Measurements from ENCODE around the gene FBXO21. TPM values are rescaled to one million over a fixed set of nuclear protein-coding genes. Genes with fewer than 3 reads are reported as not detected.
"Not testable (repeated sequence)": the region's sequence is repeated elsewhere in the genome, so short reads cannot be mapped to it uniquely, and the experiment has no call there.

The FBXO21 gene
- total and polyA plus RNA-seq, 7 donors = 6.9 to 38.8 (median 19.9) TPM

GRCh38 chr12:117193903-117194302 is 3.6 kb upstream of the FBXO21 start:
- DNase-seq (no peak), ATAC-seq (no peak)
- peaks cover 4% of the 10 kb centered on the region for H3K9me3 ChIP-seq
- WGBS, 3 donors = 96 to 99% (median 96%) methylated on average over 3 of the region's 3 CpGs
- intact Hi-C loops (cut with DNase I) = no loop called here
- H3K36me3 ChIP-seq (ENCODE audit: insufficient read depth in 1 of 2, low read depth in 1 of 2) = no peaks in the 10 kb centered on the region
- H3K4me3 ChIP-seq = no peak overlapping the region
- H3K27ac ChIP-seq = no peak overlapping the region
- no peaks in the 10 kb centered on the region for H3K4me1 ChIP-seq
- no peaks in the 10 kb centered on the region for H3K27me3 ChIP-seq (ENCODE audit: insufficient read depth in 3 of 3, low read length in 2 of 3)
- TF ChIP-seq CTCF (IDR thresholded peaks at IDR 0.05) = no peak

- H3K27ac ChIP-seq; H3K4me1 ChIP-seq; H3K27me3 ChIP-seq (ENCODE audit: insufficient read depth in 3 of 3, low read length in 2 of 3); DNase-seq; intact Hi-C loops (cut with DNase I); ATAC-seq; H3K9me3 ChIP-seq; H3K36me3 ChIP-seq (ENCODE audit: insufficient read depth in 1 of 2, low read depth in 1 of 2); H3K4me3 ChIP-seq: not testable (repeated sequence)
- WGBS, 3 donors = 83 to 89% (median 86%) methylated on average over 9 of the region's 9 CpGs
These were observed 2.3 kb upstream of the FBXO21 start for GRCh38 chr12:117192581-117192980.

GRCh38 chr12:117192057-117192456 is 1.8 kb upstream of the FBXO21 start:
- 87 to 90% (median 87%) methylated on average over 2 of the region's 2 CpGs for WGBS, 3 donors
- H3K27ac ChIP-seq = no peak overlapping the region
- peaks cover 4% of the 10 kb centered on the region for H3K9me3 ChIP-seq
- ATAC-seq (no peak), DNase-seq (no peak)
- peaks cover 0 to 11% of the 10 kb centered on the region in 2 donors for H3K36me3 ChIP-seq (ENCODE audit: insufficient read depth in 1 of 2, low read depth in 1 of 2)
- TF ChIP-seq CTCF (IDR thresholded peaks at IDR 0.05) = no peak
- H3K4me3 ChIP-seq = no peak overlapping the region
- intact Hi-C loops (cut with DNase I) = no loop called here
- no peaks in the 10 kb centered on the region for H3K27me3 ChIP-seq (ENCODE audit: insufficient read depth in 3 of 3, low read length in 2 of 3)
- peaks cover 7% of the 10 kb centered on the region for H3K4me1 ChIP-seq

- peaks cover 0 to 34% of the 10 kb centered on the region in 2 donors for H3K36me3 ChIP-seq (ENCODE audit: insufficient read depth in 1 of 2, low read depth in 1 of 2)
- peak in 1 of 4 donors; percentile 32 for ATAC-seq
- intact Hi-C loops (cut with DNase I) = no loop called here
- peaks cover 4% of the 10 kb centered on the region for H3K9me3 ChIP-seq
- H3K4me3 ChIP-seq = peak overlapping the region; percentile 90
- no peaks in the 10 kb centered on the region for H3K27me3 ChIP-seq (ENCODE audit: insufficient read depth in 3 of 3, low read length in 2 of 3)
- H3K4me1 ChIP-seq = peaks cover 14% of the 10 kb centered on the region
- WGBS, 3 donors = 0 to 2% (median 1%) methylated on average over 47 to 52 of the region's 52 CpGs
- TF ChIP-seq CTCF (IDR thresholded peaks at IDR 0.05) = no peak
- H3K27ac ChIP-seq = peak overlapping the region; percentile 80
- DNase-seq = peak; percentile 31 to 55
These were observed 503 bp downstream of the FBXO21 start for GRCh38 chr12:117189725-117190209.

GRCh38 chr12:117188961-117189724 is 1.1 kb downstream of the FBXO21 start:
- Histone ChIP-seq H3K27me3 (ENCODE audit: insufficient read depth in 3 of 3, low read length in 2 of 3) (no peaks in the 10 kb centered on the region), H3K4me1 (peaks cover 15% of the 10 kb centered on the region), H3K9me3 (peaks cover 4% of the 10 kb centered on the region), H3K27ac (peak overlapping the region; percentile 80), H3K4me3 (peak overlapping the region; percentile 90), H3K36me3 (ENCODE audit: insufficient read depth in 1 of 2, low read depth in 1 of 2) (peaks cover 0 to 40% of the 10 kb centered on the region in 2 donors)
- 28 to 35% (median 29%) methylated on average over 25 of the region's 25 CpGs for WGBS, 3 donors
- DNase-seq = no peak
- intact Hi-C loops (cut with DNase I) = no loop called here
- ATAC-seq = peak in 2 of 4 donors; percentile 48 to 51
- TF ChIP-seq CTCF (IDR thresholded peaks at IDR 0.05) = no peak
